Measurements from ENCODE around the gene GALNS. TPM values are rescaled to one million over a fixed set of nuclear protein-coding genes. Genes with fewer than 3 reads are reported as not detected.

GALNS gene
- total and polyA plus RNA-seq, 2 of the 13 experiments (the other 11 are each of a cell fraction or from before 2014, with no cell fraction given) = 9.2 to 9.8 TPM

- TF ChIP-seq ZNF710 (CRISPR knock-in tag; IDR thresholded peaks at IDR 0.05; ENCODE audit: borderline replicate concordance) = peak; percentile 60
- TF ChIP-seq KDM5B (CRISPR knock-in tag; IDR thresholded peaks at IDR 0.05; ENCODE audit: borderline replicate concordance) = peak; percentile 33; the same call in 1 of the 2 replicates
- TF ChIP-seq JDP2 (CRISPR knock-in tag; IDR thresholded peaks at IDR 0.05; ENCODE audit: borderline replicate concordance) = no peak
- no peak for TF ChIP-seq CERS6 (CRISPR knock-in tag; IDR thresholded peaks at IDR 0.05)
- peak; percentile 71; the same call in 1 of the 2 replicates for TF ChIP-seq ZNF790 (CRISPR knock-in tag; IDR thresholded peaks at IDR 0.05; ENCODE audit: borderline replicate concordance)
- TF ChIP-seq MTA3 (CRISPR knock-in tag; IDR thresholded peaks at IDR 0.05) = no peak
- no peak for TF ChIP-seq NR2F6 (IDR thresholded peaks at IDR 0.05)
- 0 out of 2 replicates have a peak, but pooled peaks have one; percentile 27 for TF ChIP-seq NR2F6 (CRISPR knock-in tag; IDR thresholded peaks at IDR 0.05)
- TF ChIP-seq ZBTB14 (CRISPR knock-in tag; IDR thresholded peaks at IDR 0.05) = peak; percentile 67; the same call in 1 of the 2 replicates
- peak; percentile 65; the same call in 1 of the 2 replicates for TF ChIP-seq ETV5 (CRISPR knock-in tag; IDR thresholded peaks at IDR 0.05; ENCODE audit: borderline replicate concordance)
- peak; percentile 83 for TF ChIP-seq HDAC2 (CRISPR knock-in tag; IDR thresholded peaks at IDR 0.05)
- TF ChIP-seq CHCHD3 (CRISPR knock-in tag; IDR thresholded peaks at IDR 0.05) = no peak
- TF ChIP-seq KIAA2018 (CRISPR knock-in tag; IDR thresholded peaks at IDR 0.05; ENCODE audit: borderline replicate concordance) = no peak
- no peak for TF ChIP-seq ZSCAN31 (CRISPR knock-in tag; IDR thresholded peaks at IDR 0.05; ENCODE audit: low read depth)
- TF ChIP-seq NBN (conservative IDR thresholded peaks at IDR 0.05) = no peak
- no peak for TF ChIP-seq FOXO1 (CRISPR knock-in tag; IDR thresholded peaks at IDR 0.05)
- no peak for TF ChIP-seq THAP8 (CRISPR knock-in tag; IDR thresholded peaks at IDR 0.05; ENCODE audit: borderline replicate concordance)
Measured at GRCh38 chr16:88803264-88803987, 53.3 kb downstream of the GALNS start, which contains the start of gene CDT1 (continued).
